Stimulated activated CD4-positive, alpha-beta T cell treated with anti-CD3 and anti-CD28 coated beads, Interleukin-12 subunit alpha, Interleukin-12 subunit beta, amount 100 ng/mL, for 48 hours (primary cell): ENCODE measurements around the gene FUNDC2.

Source experiments
- DNase-seq, 3 donors: peaks; one replicate each; pipeline ENCODE4 v3.0.0-alpha.2; 2020; ENCODE audit warnings: low read depth in 2 of 3, low spot score in 1 of 3

Gene FUNDC2

DNA sequence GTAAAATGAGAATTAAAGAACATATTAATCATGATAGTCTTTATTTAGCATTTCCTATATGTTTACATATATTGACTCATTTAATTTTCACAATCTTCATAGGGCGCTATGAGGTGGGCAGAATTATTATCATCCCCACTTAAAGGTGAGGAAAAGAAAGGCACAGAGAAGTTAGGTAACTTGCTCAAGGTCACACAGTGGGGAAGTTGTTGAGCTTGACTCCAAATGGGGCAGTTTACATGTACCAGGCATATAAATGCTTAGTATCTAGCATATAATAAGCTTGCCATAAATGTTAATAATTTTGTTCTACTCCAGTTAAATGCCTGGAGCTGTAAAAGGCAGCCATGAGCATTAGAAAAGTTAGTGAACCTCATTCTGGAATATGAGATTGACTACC, 42.8 kb downstream of the FUNDC2 start:
- no peak for DNase-seq

- no peak for DNase-seq
Observed at GRCh38 chrX:155070038-155070437, 43.4 kb downstream of the FUNDC2 start.

DNA sequence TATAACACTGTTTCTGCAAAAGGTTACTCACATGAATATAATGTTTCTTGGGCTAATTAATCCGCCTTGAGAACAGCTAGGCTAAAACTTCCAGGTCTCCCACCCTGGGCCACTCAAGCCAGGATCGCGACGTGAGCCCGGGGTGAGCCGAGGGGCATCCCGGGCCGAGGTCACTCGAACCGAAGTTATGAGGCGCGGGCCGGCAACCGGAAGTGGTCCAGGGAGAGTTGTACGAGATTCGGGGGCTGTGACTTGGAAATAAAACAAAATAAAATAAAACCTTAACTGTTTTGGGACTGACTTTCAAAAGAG, 44.0 kb downstream of the FUNDC2 start:
- no peak for DNase-seq

GRCh38 chrX:155070975-155071693, 44.5 kb downstream of the FUNDC2 start, which contains the start of the genes BRCC3, CMC4 and MTCP1:
Gene BRCC3 (plus strand): TSS chrX:155071508. CDS start chrX:155071528, 20 bp downstream.
Gene CMC4 (minus strand): TSS chrX:155071136. CDS start chrX:155064023, 7,113 bp downstream.
Gene MTCP1 (minus strand): TSS chrX:155071136. CDS start chrX:155066010, 5,126 bp downstream.
- peak; percentile 53 to 72 (median 63) for DNase-seq

DNA sequence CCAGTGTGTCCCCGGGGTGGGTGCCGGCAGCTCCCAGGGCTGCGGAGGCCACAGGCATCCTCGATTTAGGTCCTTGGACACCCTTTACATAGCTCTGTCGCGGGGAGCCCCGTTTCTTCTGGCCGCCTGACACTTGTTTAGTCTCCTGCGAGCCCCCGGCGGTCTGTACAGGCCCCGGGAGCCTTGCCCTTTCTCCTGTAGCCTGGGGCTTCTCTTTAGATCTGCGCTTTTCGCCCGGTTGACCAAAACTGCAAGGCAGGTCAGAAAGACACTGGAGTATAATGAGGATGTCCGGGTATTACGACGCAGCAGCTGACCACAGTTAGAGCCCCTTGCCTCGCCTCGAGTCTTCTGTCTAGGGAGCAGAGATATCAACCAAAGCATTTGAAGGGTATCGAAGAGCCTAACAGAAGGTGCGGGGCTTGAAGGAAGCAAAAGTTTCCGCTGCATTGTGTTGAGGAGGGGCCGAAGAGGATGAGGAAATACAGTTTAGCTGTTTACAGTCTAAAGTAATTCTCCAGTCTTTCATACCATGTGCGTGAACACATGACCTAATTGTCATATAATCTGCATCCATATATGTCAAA, 45.1 kb downstream of the FUNDC2 start:
- DNase-seq = no peak

DNA sequence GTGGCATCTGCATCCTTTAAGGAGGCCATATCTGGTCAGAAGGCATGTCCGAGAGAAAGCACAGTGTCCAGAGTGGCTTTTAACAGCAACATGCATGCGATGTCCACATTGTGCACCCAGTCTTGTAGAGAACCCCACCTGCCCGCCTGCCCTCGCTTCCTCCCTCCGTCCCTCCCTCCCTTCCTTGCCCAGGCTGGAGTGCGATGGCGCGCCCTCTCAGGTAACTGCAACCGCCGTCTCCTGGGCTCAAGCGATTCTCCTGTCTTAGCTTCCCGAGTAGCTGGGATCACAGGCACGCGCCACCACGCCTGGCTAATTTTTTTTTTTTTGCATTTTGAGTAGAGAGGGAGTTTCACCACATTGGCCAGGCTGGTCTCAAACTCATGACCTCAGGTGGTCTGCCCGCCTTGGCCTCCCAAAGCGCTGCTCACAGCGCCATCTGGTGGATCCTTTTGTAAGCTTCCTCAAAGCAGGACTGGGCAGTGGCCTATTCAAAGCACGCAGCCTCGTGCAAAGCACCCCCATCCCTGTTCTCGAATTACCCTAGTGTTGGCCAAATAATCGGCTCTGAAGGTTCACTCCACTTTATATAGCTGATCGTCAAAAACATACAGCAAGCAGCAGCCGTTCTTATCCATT, 59.7 kb downstream of the FUNDC2 start:
- peak in 2 of 3 donors; percentile 7 to 12 for DNase-seq

DNA sequence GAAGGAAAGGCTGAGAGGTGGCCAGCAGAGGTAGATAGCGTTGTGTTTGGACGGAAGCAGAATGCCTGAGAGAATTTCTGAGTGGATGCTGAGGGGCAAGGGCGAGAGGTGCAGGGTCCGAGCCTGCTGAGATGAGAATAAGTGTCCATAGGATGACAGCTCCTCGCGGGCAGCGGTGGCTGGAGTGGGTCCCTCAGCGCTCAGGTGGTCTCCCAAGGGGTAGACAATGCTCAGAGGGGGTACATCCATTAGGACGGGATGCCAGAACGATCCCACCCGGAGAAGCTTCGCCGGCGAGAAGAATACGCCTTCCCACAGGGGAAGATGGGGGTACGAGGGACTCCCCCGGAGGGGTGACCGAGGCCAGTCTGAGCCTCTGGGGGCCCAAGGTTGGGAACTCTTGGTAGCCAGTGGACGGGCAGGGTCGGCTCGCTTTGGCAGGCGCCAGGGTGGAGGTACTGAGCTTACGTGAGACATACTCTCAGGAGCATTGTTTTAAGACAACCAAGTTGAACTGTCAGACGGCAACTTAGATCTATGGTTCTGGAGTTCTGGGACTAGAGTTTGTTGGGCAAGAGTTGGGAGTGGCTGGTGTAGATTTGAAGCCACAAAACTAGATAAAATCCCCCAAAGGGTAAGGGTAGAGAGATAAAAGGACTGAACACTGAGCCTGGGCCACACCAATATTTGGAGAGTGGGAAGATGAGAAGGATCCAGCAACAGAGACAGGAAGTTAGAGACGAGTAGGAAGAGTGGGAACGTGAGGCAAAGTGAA, 60.5 kb downstream of the FUNDC2 start:
- DNase-seq = no peak

GRCh38 chrX:155094468-155095061, 67.9 kb downstream of the FUNDC2 start:
- no peak for DNase-seq

- no peak for DNase-seq
Observed at GRCh38 chrX:155105919-155106318, 79.3 kb downstream of the FUNDC2 start.

DNA sequence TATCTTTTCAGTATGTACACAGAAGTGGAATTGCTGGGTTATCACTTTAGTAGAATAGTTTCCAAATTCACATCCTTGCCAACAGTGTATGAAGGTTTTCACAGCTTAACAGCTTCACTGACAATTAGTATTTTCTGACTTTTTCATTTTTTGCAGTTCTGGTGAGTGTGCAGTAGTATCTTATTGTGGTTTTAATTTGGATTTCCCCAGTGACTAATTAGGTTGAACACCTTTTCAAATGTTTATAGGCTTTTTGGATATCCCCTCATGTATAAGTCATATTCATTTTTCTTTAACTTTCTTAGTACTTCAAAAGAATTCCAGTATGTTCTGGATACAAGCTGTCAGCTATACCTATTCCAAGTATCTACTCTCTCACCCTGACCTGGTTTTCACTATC, 81.8 kb downstream of the FUNDC2 start:
- no peak for DNase-seq
